ENCODE results near the gene LSG1.
"Not testable (repeated sequence)": the region's sequence is repeated elsewhere in the genome, so short reads cannot be mapped to it uniquely, and the experiment has no call there.

The LSG1 gene

GRCh38 chr3:194615226-194615625 is 56.8 kb downstream of the LSG1 start:
- DNase-seq, result no peak

DNA sequence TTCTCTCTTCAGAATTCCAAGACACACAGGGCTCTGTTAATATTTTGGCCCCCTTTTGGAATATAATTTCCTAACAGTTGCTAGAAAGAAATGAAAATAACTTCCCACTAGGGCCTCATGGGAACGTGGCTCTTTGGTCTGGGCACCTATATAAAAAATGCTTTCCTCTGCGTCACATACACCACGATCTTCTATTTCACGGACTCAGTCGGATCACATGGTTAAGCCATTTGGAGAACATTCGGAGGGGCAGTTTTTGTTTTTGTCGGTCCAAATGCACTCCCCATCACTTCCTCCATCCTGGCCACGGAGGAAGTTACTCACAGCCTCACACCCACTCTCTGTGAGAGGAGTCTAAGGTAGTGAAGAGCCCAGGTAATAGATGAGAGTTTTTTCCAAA is 59.8 kb downstream of the LSG1 start:
- DNase-seq, result no peak

DNA sequence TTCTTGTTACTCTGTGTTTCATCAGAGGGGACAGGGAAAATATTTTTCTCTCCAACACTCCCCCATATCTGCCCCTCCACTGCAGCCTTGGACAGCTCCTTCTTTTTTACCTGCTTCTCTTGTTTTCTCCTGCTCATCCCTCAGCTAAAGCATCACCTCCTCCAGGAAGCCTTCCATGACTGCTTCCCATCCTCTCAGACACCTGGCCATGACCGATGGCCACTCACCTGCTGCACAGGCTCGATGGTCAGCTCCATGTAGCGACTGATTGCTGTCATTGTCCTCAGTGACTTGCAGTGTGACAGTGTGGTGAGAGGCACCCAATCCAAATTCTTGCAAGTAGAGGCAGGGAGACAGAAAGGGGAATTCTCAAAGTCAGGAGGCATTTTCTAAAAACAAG is 61.3 kb downstream of the LSG1 start:
- no peak for DNase-seq

GRCh38 chr3:194609601-194610000 is 62.4 kb downstream of the LSG1 start:
- no peak for DNase-seq

DNA sequence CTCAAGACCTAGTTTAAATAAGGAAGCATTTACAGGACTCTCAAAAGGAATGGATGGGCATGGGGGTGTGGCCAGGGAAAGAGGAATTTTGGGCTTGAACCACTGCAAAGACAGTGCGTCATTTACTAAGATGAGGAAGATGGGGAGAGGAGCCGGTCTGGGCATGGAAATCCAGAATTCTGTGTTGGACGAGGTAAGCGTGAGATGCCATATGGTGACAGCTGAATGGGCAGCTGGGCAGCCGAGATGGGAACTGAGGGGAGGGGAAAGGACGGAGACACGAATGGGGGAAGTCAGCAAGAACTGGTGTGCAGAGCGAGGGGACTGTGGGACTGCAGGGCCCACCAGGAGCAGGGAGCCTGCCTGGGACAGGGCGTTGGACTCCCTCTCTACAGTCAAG is 63.0 kb downstream of the LSG1 start:
- no peak for DNase-seq

GRCh38 chr3:194607592-194608389 is 64.2 kb downstream of the LSG1 start:
- no peak for DNase-seq

DNA sequence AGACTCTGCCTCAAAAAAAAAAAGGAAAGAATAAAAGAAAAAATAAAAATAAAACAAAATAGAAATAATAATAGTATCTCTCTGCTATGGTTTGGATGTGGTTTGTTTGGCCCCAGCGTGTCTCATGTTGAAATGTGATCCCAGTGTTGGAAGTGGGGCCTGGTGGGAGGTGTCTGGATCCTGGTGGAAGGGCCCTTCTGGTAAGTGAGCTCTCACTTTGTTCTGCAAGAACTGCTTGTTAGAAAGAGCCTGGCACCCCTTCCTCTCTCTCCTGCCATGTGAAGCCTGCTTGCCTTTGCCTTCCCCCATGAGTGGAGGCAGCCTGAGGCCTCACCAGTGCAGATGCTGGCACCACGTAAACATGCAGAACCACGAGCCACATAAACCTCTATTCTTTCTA is 65.0 kb downstream of the LSG1 start:
- no peak for DNase-seq

- no peak for DNase-seq
Measured at GRCh38 chr3:194606163-194606562, 65.8 kb downstream of the LSG1 start.

- not testable (repeated sequence) for DNase-seq
Measured at GRCh38 chr3:194605314-194605713, 66.7 kb downstream of the LSG1 start.

- no peak for DNase-seq
Measured at GRCh38 chr3:194604837-194605236, 67.2 kb downstream of the LSG1 start.

- no peak for DNase-seq
Measured at GRCh38 chr3:194604126-194604525, 67.9 kb downstream of the LSG1 start.

- no peak for DNase-seq
Measured at GRCh38 chr3:194602669-194603171, 69.3 kb downstream of the LSG1 start.

GRCh38 chr3:194598771-194599557 is 73.0 kb downstream of the LSG1 start:
- no peak for DNase-seq

DNA sequence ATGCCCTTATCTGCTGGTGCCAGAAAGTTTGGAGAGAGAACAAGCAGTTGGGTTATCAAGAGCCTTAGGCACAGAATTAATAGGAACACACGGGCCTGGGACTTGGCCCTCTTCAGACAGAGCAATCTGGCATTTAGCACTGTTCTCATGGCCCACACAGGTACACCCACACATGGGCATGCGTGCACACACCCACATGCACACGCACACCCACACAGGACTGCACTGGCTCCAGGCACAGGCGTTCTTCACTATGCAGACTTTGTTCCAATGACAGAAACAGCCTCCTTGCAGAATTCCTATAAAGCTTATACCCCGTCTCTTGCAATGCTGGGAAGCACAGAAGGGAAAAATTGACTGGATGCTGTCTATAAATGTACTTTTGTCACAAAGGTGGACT is 75.1 kb downstream of the LSG1 start:
- no peak for DNase-seq

DNA sequence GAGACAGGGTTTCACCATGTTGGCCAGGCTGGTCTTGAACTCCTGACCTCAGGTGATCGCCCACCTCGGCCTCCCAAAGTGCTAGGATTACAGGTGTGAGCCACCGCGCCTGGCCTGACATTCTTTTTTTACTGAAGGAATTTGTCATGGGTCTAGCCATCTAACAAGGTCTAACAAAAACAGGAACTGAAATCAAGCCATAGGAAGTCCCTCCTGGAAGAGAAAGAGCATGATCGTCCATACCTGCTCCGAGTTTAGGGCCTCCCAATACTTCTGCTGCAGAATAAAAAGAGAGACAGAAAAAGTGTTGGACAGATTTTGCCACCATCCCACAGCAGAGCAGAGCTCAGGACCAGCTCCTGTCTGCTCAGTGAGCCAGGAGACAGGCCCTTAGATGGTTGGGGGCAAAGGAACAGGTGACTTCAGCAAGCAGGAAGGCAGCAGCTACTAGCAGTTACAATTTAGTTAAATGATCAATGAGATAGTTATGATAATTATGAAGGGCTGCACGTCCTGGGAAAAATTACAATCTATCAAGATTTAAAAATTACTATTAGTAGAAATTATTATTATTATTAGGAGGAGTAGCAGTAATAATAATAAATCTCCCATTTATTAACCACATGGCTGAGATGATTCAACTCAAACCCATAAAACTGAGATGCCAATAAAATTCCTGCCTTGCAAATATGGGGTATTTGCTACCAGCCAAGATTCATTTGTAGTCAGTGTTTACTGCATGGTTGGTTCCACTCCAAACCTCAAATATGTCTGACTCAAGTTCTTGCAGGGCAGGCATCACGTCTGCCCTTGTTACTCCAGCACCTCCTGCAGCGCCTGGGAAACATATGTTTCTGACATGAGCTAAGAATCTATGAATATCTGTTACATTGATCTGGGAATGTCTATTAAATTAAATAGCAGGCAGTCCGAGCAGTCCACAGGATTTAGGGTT is 78.9 kb downstream of the LSG1 start:
- DNase-seq, result no peak

All from stimulated activated CD4-positive, alpha-beta T cell treated with anti-CD3 and anti-CD28 coated beads, Interleukin-4, amount 100 ng/mL, for 4 hours (primary cell).